HepG2 (cell line): Measurements from ENCODE around the gene TAPBP. TPM values are rescaled to one million over a fixed set of nuclear protein-coding genes. Genes with fewer than 3 reads are reported as not detected.

Source experiments
- CCDC6 ChIP-seq: sonication (generic); formaldehyde crosslinking; IDR thresholded peaks from 2 replicates; pipeline ENCODE4 v1.8.1; 2022; ENCODE audit warnings: mild to moderate bottlenecking, missing genetic modification reagents, moderate library complexity
- KLF12 ChIP-seq: sonication (generic); formaldehyde crosslinking; IDR thresholded peaks from 2 replicates; pipeline ENCODE4 v1.4.0; 2020; ENCODE audit warnings: missing genetic modification reagents, borderline replicate concordance
- MAX ChIP-seq: IDR thresholded peaks from 2 replicates; pipeline ENCODE4 v1.6.1; 2012; ENCODE audit warnings: inconsistent platforms
- NBN ChIP-seq: fragments of 450-650 bp; conservative IDR thresholded peaks from 2 replicates; pipeline ENCODE4 v1.6.1; 2017
- NR2F6 ChIP-seq, 2 experiments: IDR thresholded peaks; 2 replicates each; pipeline ENCODE4 v1.6.1; 2016; ENCODE audit warnings: antibody characterized with exemption in 1 of 2, mild to moderate bottlenecking in 1 of 2
- PHF5A ChIP-seq: IDR thresholded peaks from one replicate; pipeline ENCODE4 v1.6.1; 2018; ENCODE audit warnings: low read depth, missing genetic modification reagents; ENCODE audit not compliant: unreplicated experiment
- RBAK ChIP-seq: sonication (generic); formaldehyde crosslinking; IDR thresholded peaks from 2 replicates; pipeline ENCODE4 v1.5.1; 2020; ENCODE audit warnings: mild to moderate bottlenecking, missing genetic modification reagents
- SIX4 ChIP-seq: sonication (generic); formaldehyde crosslinking; IDR thresholded peaks from 2 replicates; pipeline ENCODE4 v1.4.0; 2020; ENCODE audit warnings: missing genetic modification reagents
- SRSF1 ChIP-seq: fragments of 200-400 bp; formaldehyde crosslinking; optimal IDR thresholded peaks from 2 replicates; pipeline ENCODE3; 2017; ENCODE audit warnings: mild to moderate bottlenecking, low read depth, low read length, moderate library complexity
- TFAP4 ChIP-seq: sonication (generic); IDR thresholded peaks from 2 replicates; pipeline ENCODE4 v1.6.1; 2016; ENCODE audit warnings: low read depth, borderline replicate concordance
- TFE3 ChIP-seq: IDR thresholded peaks from 2 replicates; pipeline ENCODE4 v1.6.1; 2016
- ZBTB34 ChIP-seq: sonication (generic); formaldehyde crosslinking; IDR thresholded peaks from 2 replicates; pipeline ENCODE4 v1.8.0; 2022; ENCODE audit warnings: mild to moderate bottlenecking, missing genetic modification reagents
- ZBTB49 ChIP-seq: sonication (generic); formaldehyde crosslinking; IDR thresholded peaks from 2 replicates; pipeline ENCODE4 v1.4.0; 2020; ENCODE audit warnings: missing genetic modification reagents, borderline replicate concordance
- ZNF335 ChIP-seq: sonication (generic); formaldehyde crosslinking; IDR thresholded peaks from 2 replicates; pipeline ENCODE4 v1.4.0; 2020; ENCODE audit warnings: missing genetic modification reagents
- ZNF350 ChIP-seq: sonication (generic); formaldehyde crosslinking; IDR thresholded peaks from 2 replicates; pipeline ENCODE4 v1.4.0; 2020; ENCODE audit warnings: mild to moderate bottlenecking, low read depth, missing genetic modification reagents, borderline replicate concordance
- ZNF687 ChIP-seq: sonication (generic); formaldehyde crosslinking; IDR thresholded peaks from 2 replicates; pipeline ENCODE4 v1.5.1; 2020; ENCODE audit warnings: mild to moderate bottlenecking, missing genetic modification reagents, moderate library complexity
- polyA plus RNA-seq, 8 experiments: library from polyadenylated mRNA; depleted of rRNA in 3 of 8; stranded (reverse) in 7 of 8; unstranded in 1 of 8; fragments of >200 nt; fragmentation: Illumina TruSeq in 4 of 8; extraction: Trizol in 4 of 8; gene quantifications; 2 replicates each; pipeline versions ENCODE4 v1.2.1 to v1.2.3, GENCODE V29; 2011 to 2016; ENCODE audit warnings: low read depth in 4 of 8, missing spikeins in 1 of 8, mixed read lengths in 1 of 8; ENCODE audit not compliant: insufficient read depth in 1 of 8
- total RNA-seq, 5 experiments: library from RNA; depleted of rRNA; stranded (reverse); fragments of >200 nt; fragmentation: Illumina TruSeq; extraction: Trizol; gene quantifications; 2 replicates each; pipeline ENCODE4 v1.2.3, GENCODE V29; 2016; ENCODE audit warnings: low read depth in 1 of 5

TAPBP gene
- total and polyA plus RNA-seq, 2 of the 13 experiments (the other 11 are each of a cell fraction or from before 2014, with no cell fraction given), result 27.4 to 32.3 TPM

GRCh38 chr6:33271468-33272274 is 42.2 kb downstream of the TAPBP start, which contains the start of the genes RPS18 and VPS52 (continued):
- no peak; the same call in 1 of the 2 replicates for TF ChIP-seq SIX4
- peak; percentile 98 for TF ChIP-seq MAX
- TF ChIP-seq ZNF687, result peak; percentile 93
- TF ChIP-seq ZNF350 (CRISPR knock-in tag), result peak; percentile 96
- TF ChIP-seq ZBTB49 (CRISPR knock-in tag), result peak; percentile 68; the same call in 1 of the 2 replicates
- peak; percentile 71 for TF ChIP-seq CCDC6 (CRISPR knock-in tag)
- peak; percentile 67 for TF ChIP-seq PHF5A (CRISPR knock-in tag)
- TF ChIP-seq KLF12 (CRISPR knock-in tag), result peak; percentile 14; the same call in 1 of the 2 replicates
- TF ChIP-seq TFE3 (CRISPR knock-in tag), result peak; percentile 32
- 0 out of 2 replicates have a peak, but pooled peaks have one; percentile 33 for TF ChIP-seq NR2F6 (IDR thresholded peaks at IDR 0.05)
- TF ChIP-seq NR2F6 (CRISPR knock-in tag; IDR thresholded peaks at IDR 0.05), result peak; percentile 17; the same call in 1 of the 2 replicates
- TF ChIP-seq SRSF1, result peak; percentile 90
- peak; percentile 15; the same call in 1 of the 2 replicates for TF ChIP-seq TFAP4
- TF ChIP-seq ZNF335 (CRISPR knock-in tag), result peak; percentile 84
- TF ChIP-seq RBAK (CRISPR knock-in tag), result 0 out of 2 replicates have a peak, but pooled peaks have one; percentile 40
- no peak for TF ChIP-seq NBN
- TF ChIP-seq ZBTB34, result peak; percentile 86
